ENCODE data around the gene MFAP4.

- TF ChIP-seq PRDM10 (tag by site-specific recombination; IDR thresholded peaks at IDR 0.05) (no peak), ZBTB8A (tag by site-specific recombination; IDR thresholded peaks at IDR 0.05) (no peak), ZBTB49 (tag by site-specific recombination; IDR thresholded peaks at IDR 0.05; ENCODE audit: low read depth) (no peak)
Observed at GRCh38 chr17:19385521-19385983, 1.4 kb downstream of the MFAP4 start.
